ENCODE results near the gene PPIL6. TPM values are rescaled to one million over a fixed set of nuclear protein-coding genes. Genes with fewer than 3 reads are reported as not detected.

PPIL6 gene
- total RNA-seq, 2 experiments from 2014 or later: 0.84 to 1.3 TPM

- Mint-ChIP-seq H3K9me3 (no peaks in the 10 kb centered on the region), H3K36me3 (ENCODE audit: low read depth) (peaks cover 64% of the 10 kb centered on the region), H3K27ac (peak overlapping the region; percentile 79), H3K4me3 (peak overlapping the region; percentile 74), H3K27me3 (no peaks in the 10 kb centered on the region), H3K4me1 (ENCODE audit: low read depth) (peaks cover 61% of the 10 kb centered on the region)
- CTCF ChIA-PET: interaction anchor here (0.7 to 1.0 kb wide), 2 partner anchors 9 to 291 kb away, joined by 3 to 4 read pairs; no protein-coding TSS in a partner anchor
- DNase-seq (peak in 1 of 14 experiments; percentile 23), ATAC-seq (ENCODE audit: poor library complexity) (no peak)
- Histone ChIP-seq H3K36me3 (ENCODE audit: insufficient read depth, low read length) (peaks cover 36% of the 10 kb centered on the region), H3K4me3 (ENCODE audit: low read length) (no peak overlapping the region), H3K27me3 (ENCODE audit: control insufficient read depth in 1 of 2, insufficient read depth in 2 of 2, low read length in 2 of 2) (no peaks in the 10 kb centered on the region), H3K9me3 (ENCODE audit: control insufficient read depth in 1 of 2, insufficient read depth in 1 of 2, low read length in 2 of 2) (no peaks in the 10 kb centered on the region), H3K4me1 (ENCODE audit: insufficient read depth, low read length) (peaks cover 70% of the 10 kb centered on the region), H3K27ac (ENCODE audit: low read depth in 1 of 2, low read length in 2 of 2) (no peak overlapping the region)
- TF ChIP-seq CTCF (IDR thresholded peaks at IDR 0.05): no peak
- intact Hi-C loops (cut with DNase I, micrococcal nuclease): loop anchor here (10.0 kb wide), 2 partner anchors 244 to 1634 kb away; partner anchors contain the start of genes AK9 (in 1 of the 2), FIG4 (in 1 of the 2) and SLC16A10 (in 1 of the 2)
- POLR2A ChIA-PET: interaction anchor here (2.6 to 3.2 kb wide), 2 partner anchors 10 to 68 kb away, joined by 11 to 25 read pairs; partner anchors contain the start of genes CD164, PPIL6 and SMPD2
Measured at GRCh38 chr6:109450801-109451200, 10.4 kb upstream of the PPIL6 start.

- DNase-seq (peak in 8 of 14 experiments; percentile 23 to 79 (median 48)), ATAC-seq (ENCODE audit: poor library complexity) (peak; percentile 28)
- Histone ChIP-seq H3K36me3 (ENCODE audit: insufficient read depth, low read length) (peaks cover 44% of the 10 kb centered on the region), H3K4me3 (ENCODE audit: low read length) (no peak overlapping the region), H3K27me3 (ENCODE audit: control insufficient read depth in 1 of 2, insufficient read depth in 2 of 2, low read length in 2 of 2) (no peaks in the 10 kb centered on the region), H3K9me3 (ENCODE audit: control insufficient read depth in 1 of 2, insufficient read depth in 1 of 2, low read length in 2 of 2) (no peaks in the 10 kb centered on the region), H3K27ac (ENCODE audit: low read depth in 1 of 2, low read length in 2 of 2) (peak overlapping the region in 1 of 2 donors; percentile 47), H3K4me1 (ENCODE audit: insufficient read depth, low read length) (peaks cover 66% of the 10 kb centered on the region)
- TF ChIP-seq CTCF (IDR thresholded peaks at IDR 0.05): no peak
- peaks cover 58% of the 10 kb centered on the region for H3K4me1 Mint-ChIP-seq (ENCODE audit: low read depth)
- ChIA-PET POLR2A (interaction anchor here (0.5 to 3.2 kb wide), 4 partner anchors 9 to 916 kb away, joined by 3 to 25 read pairs (median 7); partner anchors contain the start of genes CD164, PPIL6 and SMPD2), CTCF (interaction anchor here (1.0 kb wide), 1 partner anchor 8 kb away, joined by 4 read pairs; no protein-coding TSS in a partner anchor)
- peaks cover 68% of the 10 kb centered on the region for H3K36me3 Mint-ChIP-seq (ENCODE audit: low read depth)
- intact Hi-C loops (cut with DNase I, micrococcal nuclease): loop anchor here (10.0 kb wide), 2 partner anchors 245 to 1635 kb away; partner anchors contain the start of genes AK9 (in 1 of the 2), FIG4 (in 1 of the 2) and SLC16A10 (in 1 of the 2)
- H3K27me3 Mint-ChIP-seq: no peaks in the 10 kb centered on the region
- peak overlapping the region; percentile 79 for H3K27ac Mint-ChIP-seq
- peak overlapping the region; percentile 63 for H3K4me3 Mint-ChIP-seq
- no peaks in the 10 kb centered on the region for H3K9me3 Mint-ChIP-seq
Measured at GRCh38 chr6:109449795-109450673, 9.6 kb upstream of the PPIL6 start.

- ChIA-PET POLR2A (interaction anchor here (0.5 to 3.2 kb wide), 3 partner anchors 8 to 917 kb away, joined by 3 to 25 read pairs (median 11); partner anchors contain the start of genes CD164, PPIL6 and SMPD2), CTCF (no interaction called here)
- TF ChIP-seq CTCF (IDR thresholded peaks at IDR 0.05): no peak
- H3K27ac ChIP-seq (ENCODE audit: low read depth in 1 of 2, low read length in 2 of 2): peak overlapping the region in 1 of 2 donors; percentile 47
- H3K9me3 Mint-ChIP-seq: no peaks in the 10 kb centered on the region
- no peaks in the 10 kb centered on the region for H3K27me3 ChIP-seq (ENCODE audit: control insufficient read depth in 1 of 2, insufficient read depth in 2 of 2, low read length in 2 of 2)
- no peak overlapping the region for H3K4me3 Mint-ChIP-seq
- H3K36me3 Mint-ChIP-seq (ENCODE audit: low read depth): peaks cover 70% of the 10 kb centered on the region
- no peaks in the 10 kb centered on the region for H3K9me3 ChIP-seq (ENCODE audit: control insufficient read depth in 1 of 2, insufficient read depth in 1 of 2, low read length in 2 of 2)
- H3K36me3 ChIP-seq (ENCODE audit: insufficient read depth, low read length): peaks cover 52% of the 10 kb centered on the region
- H3K27ac Mint-ChIP-seq: peak overlapping the region; percentile 79
- H3K4me3 ChIP-seq (ENCODE audit: low read length): no peak overlapping the region
- intact Hi-C loops (cut with DNase I, micrococcal nuclease): no loop called here
- no peak for ATAC-seq (ENCODE audit: poor library complexity)
- peaks cover 51% of the 10 kb centered on the region for H3K4me1 Mint-ChIP-seq (ENCODE audit: low read depth)
- DNase-seq: peak in 1 of 14 experiments; percentile 17
- H3K4me1 ChIP-seq (ENCODE audit: insufficient read depth, low read length): peaks cover 61% of the 10 kb centered on the region
- no peaks in the 10 kb centered on the region for H3K27me3 Mint-ChIP-seq
Measured at GRCh38 chr6:109449064-109449794, 8.8 kb upstream of the PPIL6 start.

Measured in CD4-positive, alpha-beta T cell (primary cell).